GM19240 (cell line): ENCODE measurements around the gene KDM8.

ENCODE experiments used
- DNase-seq: peaks from one replicate; pipeline ENCODE4 v3.0.0; 2011; ENCODE audit warnings: low spot score; ENCODE audit not compliant: insufficient read length

KDM8 gene

DNA sequence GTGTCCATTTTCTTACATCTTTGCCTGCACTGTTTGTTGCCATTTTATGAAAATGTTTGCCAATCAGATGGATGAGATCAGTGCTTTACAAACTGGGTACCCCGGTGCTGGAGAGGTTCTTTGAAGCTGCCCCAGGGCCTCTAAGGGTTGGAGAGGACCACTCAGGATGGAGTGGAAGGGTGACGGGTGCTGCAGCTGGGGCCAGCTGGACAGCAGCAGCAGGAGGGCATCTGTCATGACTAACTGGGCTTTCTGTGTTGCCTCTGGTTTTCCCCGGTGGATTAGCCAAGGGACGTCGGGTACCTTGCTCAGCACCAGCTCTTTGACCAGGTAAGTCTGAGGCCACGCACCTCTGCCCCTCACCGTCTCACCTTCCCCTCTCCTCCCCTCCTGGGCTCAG lies 12.3 kb downstream of the KDM8 start:
- DNase-seq = no peak

DNA sequence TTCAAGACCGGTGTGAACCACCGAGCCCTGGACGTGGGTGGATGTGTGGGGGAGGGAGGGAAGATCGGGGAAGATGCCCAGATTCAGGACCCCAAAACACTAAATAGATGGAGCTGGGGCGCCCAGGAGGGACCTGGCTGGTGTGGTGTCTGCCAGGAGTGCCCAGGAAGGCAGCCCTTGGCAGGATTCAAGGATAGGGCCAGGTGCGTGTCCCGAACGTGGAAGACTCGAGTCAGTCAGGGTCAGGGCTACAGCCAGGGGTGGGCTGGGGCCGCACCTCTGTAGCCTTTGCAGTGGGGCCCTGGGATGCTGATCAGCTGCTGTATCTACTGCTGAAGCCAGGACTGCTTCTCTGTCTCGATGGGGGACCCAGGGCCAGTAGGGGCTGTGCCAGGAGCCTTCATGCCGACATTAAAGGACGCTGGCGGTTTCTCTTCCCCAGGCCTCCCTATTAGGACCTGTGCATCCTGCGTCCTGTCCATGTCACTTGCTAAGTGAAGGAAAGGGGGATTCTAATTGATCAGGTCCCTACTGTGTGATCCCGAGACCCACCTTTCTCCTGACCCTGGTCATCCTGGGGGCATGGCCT lies 13.1 kb downstream of the KDM8 start:
- no peak for DNase-seq

- no peak for DNase-seq
Observed at GRCh38 chr16:27217256-27217655, 13.9 kb downstream of the KDM8 start.

DNA sequence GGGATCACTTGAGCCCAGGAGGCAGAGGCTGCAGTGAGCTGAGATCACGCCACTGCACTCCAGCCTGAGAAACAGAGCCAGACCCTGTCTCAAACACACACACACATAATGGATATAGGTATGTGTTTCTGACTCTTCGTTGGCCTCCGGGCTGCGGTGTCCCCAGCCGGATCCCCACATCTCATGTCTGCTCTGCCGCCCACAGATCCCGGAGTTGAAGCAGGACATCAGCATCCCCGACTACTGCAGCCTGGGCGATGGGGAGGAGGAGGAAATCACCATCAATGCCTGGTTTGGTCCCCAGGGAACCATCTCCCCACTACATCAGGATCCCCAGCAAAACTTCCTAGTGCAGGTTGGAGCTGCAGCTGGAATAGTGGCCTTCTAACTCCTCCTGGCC lies 15.4 kb downstream of the KDM8 start:
- no peak for DNase-seq

DNA sequence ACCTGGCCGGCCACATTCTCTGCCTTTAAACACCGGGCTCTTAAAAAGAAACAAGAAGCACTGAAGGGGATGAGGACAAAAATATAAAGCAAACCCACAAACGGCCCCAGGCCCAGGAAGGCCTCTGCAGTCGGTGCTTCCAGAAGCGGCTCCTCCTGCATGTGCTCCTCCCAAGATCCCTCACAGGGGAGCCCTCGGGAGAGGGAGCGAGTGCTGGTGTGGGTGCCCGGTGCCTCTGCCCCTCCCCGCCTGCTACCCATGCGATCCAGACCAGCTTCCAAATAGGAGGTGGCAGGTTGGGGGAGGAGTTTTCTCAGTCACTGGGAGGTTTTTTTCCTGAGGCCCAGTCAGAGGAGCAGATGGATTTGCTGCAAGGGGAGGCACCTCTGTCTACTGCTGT lies 15.8 kb downstream of the KDM8 start:
- no peak for DNase-seq

- DNase-seq = no peak
Observed at GRCh38 chr16:27220120-27220519, 16.8 kb downstream of the KDM8 start.

DNA sequence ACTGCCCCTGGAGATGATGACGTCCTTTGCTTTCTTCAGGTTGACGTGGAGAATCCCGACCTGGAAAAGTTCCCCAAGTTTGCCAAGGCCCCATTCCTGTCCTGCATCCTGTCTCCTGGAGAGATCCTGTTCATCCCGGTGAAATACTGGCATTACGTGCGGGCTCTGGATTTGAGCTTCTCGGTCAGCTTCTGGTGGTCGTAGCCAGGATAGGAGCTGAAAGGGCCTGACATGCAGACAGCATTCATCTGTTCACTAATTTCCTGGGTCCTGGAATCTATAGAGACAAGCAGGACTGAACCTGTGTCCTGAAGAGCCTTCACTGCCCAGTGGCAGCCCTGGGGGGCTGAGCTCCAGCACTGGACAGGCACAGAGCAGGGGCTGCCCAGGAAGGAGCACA lies 17.2 kb downstream of the KDM8 start:
- no peak for DNase-seq

- DNase-seq = no peak
Observed at GRCh38 chr16:27220991-27221390, 17.7 kb downstream of the KDM8 start.

GRCh38 chr16:27221576-27222248 lies 18.4 kb downstream of the KDM8 start:
- DNase-seq = no peak

DNA sequence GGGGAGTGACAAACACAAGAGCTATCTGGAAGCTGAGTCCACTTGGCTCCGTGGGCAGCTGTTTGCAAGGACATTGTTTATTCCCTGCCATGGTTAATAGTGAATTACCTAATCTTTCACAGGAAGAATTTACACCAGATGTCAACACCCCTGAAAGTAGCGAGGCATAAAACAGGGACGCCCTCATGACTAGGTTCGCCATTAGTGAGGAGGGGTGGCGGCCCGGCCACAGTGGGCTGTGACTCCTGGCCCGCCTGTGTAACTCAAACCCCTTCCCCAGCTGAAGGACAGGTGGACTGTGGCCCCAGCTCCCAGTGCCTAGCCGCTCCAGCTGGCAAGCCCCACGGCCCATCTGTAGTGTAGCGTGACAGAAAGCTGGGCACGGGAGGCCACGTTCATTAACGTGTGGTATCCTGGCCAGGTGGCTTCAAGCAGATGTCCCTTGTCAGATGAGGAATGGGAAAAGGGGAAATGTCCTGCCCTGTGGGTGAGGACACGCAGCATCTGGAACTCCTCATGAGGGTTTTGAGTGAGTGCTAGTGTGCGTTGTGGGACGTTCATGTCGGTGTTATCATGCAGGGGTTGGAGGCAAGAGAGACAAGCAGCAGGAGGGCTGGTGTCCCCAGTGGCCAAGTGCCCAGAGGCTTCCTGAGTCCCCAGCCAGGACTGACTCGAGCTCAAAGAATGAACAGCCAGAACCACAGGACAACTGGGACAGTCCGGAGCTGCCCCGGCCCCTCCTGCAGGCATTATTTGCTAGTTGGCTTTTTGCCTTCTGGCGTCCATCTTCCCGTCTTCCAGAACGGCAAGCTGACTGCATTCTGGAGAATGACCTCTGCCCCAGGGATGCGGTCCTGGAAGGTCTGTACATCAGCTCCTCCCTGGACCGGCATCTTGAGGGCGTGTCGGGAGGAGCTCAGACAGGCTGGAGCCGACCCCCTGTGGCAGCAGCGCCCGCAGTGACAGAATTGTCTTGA lies 19.2 kb downstream of the KDM8 start:
- no peak for DNase-seq

- DNase-seq = no peak
Observed at GRCh38 chr16:27223226-27223610, 19.9 kb downstream of the KDM8 start.

- DNase-seq = no peak
Observed at GRCh38 chr16:27223701-27224100, 20.4 kb downstream of the KDM8 start.

- no peak for DNase-seq
Observed at GRCh38 chr16:27224271-27224737, 21.0 kb downstream of the KDM8 start.

GRCh38 chr16:27224741-27225300 lies 21.5 kb downstream of the KDM8 start:
- no peak for DNase-seq

DNA sequence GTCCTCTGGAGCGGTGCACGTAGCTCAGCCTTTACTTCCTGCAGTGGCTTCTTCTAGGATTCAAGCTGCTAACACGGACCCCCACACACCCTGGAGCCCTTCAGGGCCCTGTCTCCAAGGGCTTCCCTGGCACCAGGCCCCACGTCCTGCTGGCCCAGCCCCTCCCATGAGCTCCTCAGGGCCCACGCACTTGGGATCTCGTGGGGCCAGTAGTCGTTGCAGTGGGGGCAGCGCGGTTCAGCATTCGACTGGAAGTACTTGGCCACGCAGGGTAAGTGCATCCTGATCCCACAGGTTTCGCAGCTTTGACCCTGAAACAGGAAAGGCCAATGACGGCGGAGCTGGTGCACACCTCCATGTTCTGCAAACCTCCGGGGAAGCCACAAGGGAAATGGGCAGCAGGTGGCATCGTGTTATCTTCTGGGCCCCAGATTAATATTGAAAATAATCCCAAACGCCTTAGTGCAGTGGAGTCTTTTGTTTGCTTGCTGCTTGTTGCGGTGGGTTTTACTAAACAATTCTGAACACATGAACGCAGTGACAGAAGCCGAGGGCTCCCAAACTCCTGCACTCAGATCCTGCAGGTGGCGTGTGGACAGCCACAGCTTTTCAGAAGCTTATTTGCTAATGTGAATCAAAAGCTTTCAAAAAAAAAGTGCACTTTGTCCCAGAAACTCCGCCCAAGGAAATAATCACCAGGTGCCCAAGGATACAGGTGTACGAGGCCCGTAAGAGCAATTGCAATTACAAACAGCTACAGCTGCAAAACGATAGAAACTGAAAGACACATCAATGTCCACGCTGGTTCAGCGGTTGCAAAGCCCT lies 22.4 kb downstream of the KDM8 start:
- DNase-seq = no peak

GRCh38 chr16:27226476-27226875 lies 23.1 kb downstream of the KDM8 start:
- DNase-seq = no peak

GRCh38 chr16:27226976-27227705 lies 23.8 kb downstream of the KDM8 start:
- DNase-seq = no peak

GRCh38 chr16:27228045-27228444 lies 24.7 kb downstream of the KDM8 start:
- no peak for DNase-seq

DNA sequence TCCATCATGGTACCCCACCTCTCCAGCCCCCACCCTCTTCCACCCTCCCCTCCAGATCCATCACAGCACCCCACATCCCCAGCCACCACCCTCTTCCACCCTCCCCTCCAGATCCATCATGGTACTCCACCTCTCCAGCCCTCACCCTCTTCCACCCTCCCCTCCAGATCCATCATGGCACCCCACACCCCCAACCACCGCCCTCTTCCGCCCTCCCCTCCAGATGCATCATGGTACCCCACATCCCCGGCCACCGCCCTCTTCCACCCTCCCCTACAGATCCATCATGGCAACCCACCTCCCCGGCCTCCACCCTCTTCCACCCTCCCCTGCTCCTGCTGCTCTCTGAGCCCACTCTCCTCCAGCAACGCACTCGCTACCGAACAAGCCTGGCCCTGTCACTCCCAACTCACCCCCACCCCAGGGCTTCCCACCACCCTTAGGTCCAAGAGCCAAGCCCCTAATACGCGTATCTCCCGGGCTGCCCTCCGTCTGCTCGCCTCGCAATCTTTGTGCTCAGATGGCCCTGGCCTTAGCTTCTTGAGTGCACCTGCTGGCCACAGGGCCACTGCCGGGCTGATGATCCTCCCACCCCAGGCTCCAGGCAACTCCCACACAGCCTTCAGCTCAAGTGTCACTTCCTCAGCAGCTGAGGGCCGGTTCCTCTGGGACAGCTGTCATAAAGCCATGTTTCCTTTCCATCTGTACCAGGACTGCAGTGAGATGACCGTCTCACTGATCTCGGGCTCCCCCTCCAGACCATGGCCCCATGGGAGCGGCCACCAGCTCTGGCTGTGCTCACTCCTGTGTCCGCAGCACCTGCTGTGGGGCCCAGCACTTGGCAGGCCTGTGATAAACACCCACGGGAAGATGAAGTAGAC lies 25.5 kb downstream of the KDM8 start:
- no peak for DNase-seq
